ENCODE results near the gene SCIN.

The SCIN gene

GRCh38 chr7:12629816-12630512 lies 59.4 kb downstream of the SCIN start:
- DNase-seq (ENCODE audit: low read depth), result no peak
- no peak for TF ChIP-seq CTCF (IDR thresholded peaks at IDR 0.05; ENCODE audit: low read depth, low read length, missing control alignments)
- H3K4me3 ChIP-seq (ENCODE audit: low read depth, low read length), result no peak overlapping the region

- no peak overlapping the region for H3K4me3 ChIP-seq (ENCODE audit: low read depth, low read length)
- DNase-seq (ENCODE audit: low read depth), result no peak
- no peak for TF ChIP-seq CTCF (IDR thresholded peaks at IDR 0.05; ENCODE audit: low read depth, low read length, missing control alignments)
Observed at GRCh38 chr7:12630513-12630819, 59.9 kb downstream of the SCIN start.

GRCh38 chr7:12633582-12633981 lies 63.1 kb downstream of the SCIN start:
- TF ChIP-seq CTCF (IDR thresholded peaks at IDR 0.05; ENCODE audit: low read depth, low read length, missing control alignments), result no peak
- H3K4me3 ChIP-seq (ENCODE audit: low read depth, low read length), result no peak overlapping the region
- DNase-seq (ENCODE audit: low read depth), result no peak

GRCh38 chr7:12635830-12636229 lies 65.3 kb downstream of the SCIN start:
- DNase-seq (ENCODE audit: low read depth), result no peak
- TF ChIP-seq CTCF (IDR thresholded peaks at IDR 0.05; ENCODE audit: low read depth, low read length, missing control alignments), result no peak

GRCh38 chr7:12637328-12637727 lies 66.8 kb downstream of the SCIN start:
- no peak overlapping the region for H3K4me3 ChIP-seq (ENCODE audit: low read depth, low read length)
- TF ChIP-seq CTCF (IDR thresholded peaks at IDR 0.05; ENCODE audit: low read depth, low read length, missing control alignments), result no peak
- no peak for DNase-seq (ENCODE audit: low read depth)

More at GRCh38 chr7:12635830-12636229, 65.3 kb downstream of the SCIN start:
- no peak overlapping the region; the same call in 1 of the 2 replicates for H3K4me3 ChIP-seq (ENCODE audit: low read depth, low read length)

GRCh38 chr7:12637819-12638592 lies 67.5 kb downstream of the SCIN start:
- DNase-seq (ENCODE audit: low read depth), result no peak
- no peak overlapping the region for H3K4me3 ChIP-seq (ENCODE audit: low read depth, low read length)

More at GRCh38 chr7:12637819-12638592, 67.5 kb downstream of the SCIN start:
- no peak for TF ChIP-seq CTCF (IDR thresholded peaks at IDR 0.05; ENCODE audit: low read depth, low read length, missing control alignments)
